Peyer's patch (tissue), 4 donors: ENCODE results near the gene TOP3B.

Source experiments
- POLR2A ChIP-seq, 2 donors: fragments of 450-650 bp; IDR thresholded peaks; one replicate each; pipeline ENCODE4 v1.5.1; 2017; ENCODE audit warnings: antibody characterized with exemption in 2 of 2, mild to moderate bottlenecking in 2 of 2, moderate library complexity in 2 of 2
- TF ChIP-seq, protein P1 (sequence below), 6 experiments: fragments of 450-650 bp in 4 of 6; fragments of 200-600 bp in 2 of 6; sonication (generic) in 1 of 6; IDR thresholded peaks; one replicate each; pipeline ENCODE4 v1.5.1; 2017 to 2019; ENCODE audit warnings: antibody characterized with exemption in 6 of 6, mild to moderate bottlenecking in 3 of 6, moderate library complexity in 1 of 6

GRCh38 chr22:22010358-22010757, 27.8 kb upstream of the TOP3B start:
- TF ChIP-seq POLR2A (IDR thresholded peaks at IDR 0.05): no peak
- TF ChIP-seq, protein P1, sequence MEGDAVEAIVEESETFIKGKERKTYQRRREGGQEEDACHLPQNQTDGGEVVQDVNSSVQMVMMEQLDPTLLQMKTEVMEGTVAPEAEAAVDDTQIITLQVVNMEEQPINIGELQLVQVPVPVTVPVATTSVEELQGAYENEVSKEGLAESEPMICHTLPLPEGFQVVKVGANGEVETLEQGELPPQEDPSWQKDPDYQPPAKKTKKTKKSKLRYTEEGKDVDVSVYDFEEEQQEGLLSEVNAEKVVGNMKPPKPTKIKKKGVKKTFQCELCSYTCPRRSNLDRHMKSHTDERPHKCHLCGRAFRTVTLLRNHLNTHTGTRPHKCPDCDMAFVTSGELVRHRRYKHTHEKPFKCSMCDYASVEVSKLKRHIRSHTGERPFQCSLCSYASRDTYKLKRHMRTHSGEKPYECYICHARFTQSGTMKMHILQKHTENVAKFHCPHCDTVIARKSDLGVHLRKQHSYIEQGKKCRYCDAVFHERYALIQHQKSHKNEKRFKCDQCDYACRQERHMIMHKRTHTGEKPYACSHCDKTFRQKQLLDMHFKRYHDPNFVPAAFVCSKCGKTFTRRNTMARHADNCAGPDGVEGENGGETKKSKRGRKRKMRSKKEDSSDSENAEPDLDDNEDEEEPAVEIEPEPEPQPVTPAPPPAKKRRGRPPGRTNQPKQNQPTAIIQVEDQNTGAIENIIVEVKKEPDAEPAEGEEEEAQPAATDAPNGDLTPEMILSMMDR (IDR thresholded peaks at IDR 0.05): no peak
